C4-2B (cell line): ENCODE results near the gene SLC37A4.

ENCODE experiments used
- ZFX ChIP-seq: fragments of 450-650 bp; IDR thresholded peaks from 2 replicates; pipeline ENCODE4 v1.6.1; 2017
- TF ChIP-seq, protein P1 (sequence below): fragments of 450-650 bp; conservative IDR thresholded peaks from 2 replicates; pipeline ENCODE4 v1.5.1; 2017; ENCODE audit warnings: mild to moderate bottlenecking

- TF ChIP-seq, protein P1, sequence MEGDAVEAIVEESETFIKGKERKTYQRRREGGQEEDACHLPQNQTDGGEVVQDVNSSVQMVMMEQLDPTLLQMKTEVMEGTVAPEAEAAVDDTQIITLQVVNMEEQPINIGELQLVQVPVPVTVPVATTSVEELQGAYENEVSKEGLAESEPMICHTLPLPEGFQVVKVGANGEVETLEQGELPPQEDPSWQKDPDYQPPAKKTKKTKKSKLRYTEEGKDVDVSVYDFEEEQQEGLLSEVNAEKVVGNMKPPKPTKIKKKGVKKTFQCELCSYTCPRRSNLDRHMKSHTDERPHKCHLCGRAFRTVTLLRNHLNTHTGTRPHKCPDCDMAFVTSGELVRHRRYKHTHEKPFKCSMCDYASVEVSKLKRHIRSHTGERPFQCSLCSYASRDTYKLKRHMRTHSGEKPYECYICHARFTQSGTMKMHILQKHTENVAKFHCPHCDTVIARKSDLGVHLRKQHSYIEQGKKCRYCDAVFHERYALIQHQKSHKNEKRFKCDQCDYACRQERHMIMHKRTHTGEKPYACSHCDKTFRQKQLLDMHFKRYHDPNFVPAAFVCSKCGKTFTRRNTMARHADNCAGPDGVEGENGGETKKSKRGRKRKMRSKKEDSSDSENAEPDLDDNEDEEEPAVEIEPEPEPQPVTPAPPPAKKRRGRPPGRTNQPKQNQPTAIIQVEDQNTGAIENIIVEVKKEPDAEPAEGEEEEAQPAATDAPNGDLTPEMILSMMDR: no peak
- TF ChIP-seq ZFX: no peak
Observed at GRCh38 chr11:119012629-119013170, 18.0 kb downstream of the SLC37A4 start.
